NCI-H187 treated with DMSO at 0.1 percent for 48 hours (cell line): ENCODE measurements around the gene AP1S1.
A peak's percentile ranks its signal among the peaks of the same experiment; 100 is the strongest.
"Not testable (repeated sequence)": the region's sequence is repeated elsewhere in the genome, so short reads cannot be mapped to it uniquely, and the experiment has no call there.

ENCODE experiments used
- DNase-seq: peaks from one replicate; lab custom pipeline; 2025; lab: John Stamatoyannopoulos, UW

AP1S1 gene

DNA sequence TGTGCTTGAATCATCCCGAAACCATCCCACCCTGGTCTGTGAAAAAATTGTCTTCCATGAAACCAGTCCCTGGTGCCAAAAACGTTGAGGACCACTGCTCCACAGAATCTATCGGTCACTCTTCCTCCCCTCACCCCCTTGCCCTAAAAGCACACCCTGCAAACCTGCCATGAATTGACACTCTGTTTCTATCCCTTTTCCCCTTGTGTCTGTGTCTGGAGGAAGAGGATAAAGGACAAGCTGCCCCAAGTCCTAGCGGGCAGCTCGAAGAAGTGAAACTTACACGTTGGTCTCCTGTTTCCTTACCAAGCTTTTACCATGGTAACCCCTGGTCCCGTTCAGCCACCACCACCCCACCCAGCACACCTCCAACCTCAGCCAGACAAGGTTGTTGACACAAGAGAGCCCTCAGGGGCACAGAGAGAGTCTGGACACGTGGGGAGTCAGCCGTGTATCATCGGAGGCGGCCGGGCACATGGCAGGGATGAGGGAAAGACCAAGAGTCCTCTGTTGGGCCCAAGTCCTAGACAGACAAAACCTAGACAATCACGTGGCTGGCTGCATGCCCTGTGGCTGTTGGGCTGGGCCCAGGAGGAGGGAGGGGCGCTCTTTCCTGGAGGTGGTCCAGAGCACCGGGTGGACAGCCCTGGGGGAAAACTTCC, 28.2 kb upstream of the AP1S1 start:
- no peak for DNase-seq

DNA sequence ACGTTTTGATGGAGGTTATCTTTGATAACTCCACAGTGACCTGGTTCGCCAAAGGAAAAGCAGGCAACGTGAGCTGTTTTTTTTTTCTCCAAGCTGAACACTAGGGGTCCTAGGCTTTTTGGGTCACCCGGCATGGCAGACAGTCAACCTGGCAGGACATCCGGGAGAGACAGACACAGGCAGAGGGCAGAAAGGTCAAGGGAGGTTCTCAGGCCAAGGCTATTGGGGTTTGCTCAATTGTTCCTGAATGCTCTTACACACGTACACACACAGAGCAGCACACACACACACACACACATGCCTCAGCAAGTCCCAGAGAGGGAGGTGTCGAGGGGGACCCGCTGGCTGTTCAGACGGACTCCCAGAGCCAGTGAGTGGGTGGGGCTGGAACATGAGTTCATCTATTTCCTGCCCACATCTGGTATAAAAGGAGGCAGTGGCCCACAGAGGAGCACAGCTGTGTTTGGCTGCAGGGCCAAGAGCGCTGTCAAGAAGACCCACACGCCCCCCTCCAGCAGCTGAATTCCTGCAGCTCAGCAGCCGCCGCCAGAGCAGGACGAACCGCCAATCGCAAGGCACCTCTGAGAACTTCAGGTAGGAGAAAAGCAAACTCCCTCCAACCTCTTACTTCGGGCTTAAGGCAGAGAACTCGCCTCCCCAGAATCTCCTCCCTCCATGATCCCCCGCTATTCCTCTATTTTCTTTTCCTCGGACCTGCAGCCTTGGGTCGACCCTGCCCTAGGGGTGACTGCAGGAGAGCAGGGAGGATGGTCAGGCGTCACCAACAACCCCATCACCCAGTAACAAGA, 27.4 kb upstream of the AP1S1 start, which contains the start of gene SERPINE1:
SERPINE1 (plus strand) TSS at position 454 of the 809 bp plus-strand sequence. CDS start 1,290 bp downstream, outside the sequence.
- no peak for DNase-seq

DNA sequence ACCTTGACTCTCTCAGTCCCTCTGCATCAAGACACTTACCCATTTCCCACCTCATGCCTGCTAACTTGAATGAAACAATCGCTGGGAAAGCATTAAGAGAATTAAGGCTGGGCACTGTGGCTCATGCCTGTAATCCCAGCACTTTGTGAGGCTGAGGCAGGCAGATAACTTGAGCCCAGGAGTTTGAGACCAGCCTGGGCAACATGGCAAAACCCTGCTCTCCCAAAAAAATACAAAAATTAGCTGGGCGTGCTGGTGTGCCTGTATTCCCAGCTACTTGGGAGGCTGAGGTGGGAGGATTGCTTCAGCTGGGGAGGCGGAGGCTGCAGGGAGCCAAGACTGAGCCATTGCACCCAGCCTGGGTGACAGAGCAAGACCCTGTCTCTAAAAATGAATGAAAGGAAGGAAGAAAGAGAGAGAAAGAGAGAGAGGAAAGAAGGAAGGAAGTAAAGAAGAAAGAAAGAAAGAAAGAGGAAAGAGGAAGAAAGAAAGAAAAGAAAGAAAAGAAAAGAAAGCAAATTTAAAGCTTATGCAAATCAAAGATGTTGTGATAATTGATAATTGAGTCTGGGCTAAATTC, 26.7 kb upstream of the AP1S1 start:
- DNase-seq: no peak

DNA sequence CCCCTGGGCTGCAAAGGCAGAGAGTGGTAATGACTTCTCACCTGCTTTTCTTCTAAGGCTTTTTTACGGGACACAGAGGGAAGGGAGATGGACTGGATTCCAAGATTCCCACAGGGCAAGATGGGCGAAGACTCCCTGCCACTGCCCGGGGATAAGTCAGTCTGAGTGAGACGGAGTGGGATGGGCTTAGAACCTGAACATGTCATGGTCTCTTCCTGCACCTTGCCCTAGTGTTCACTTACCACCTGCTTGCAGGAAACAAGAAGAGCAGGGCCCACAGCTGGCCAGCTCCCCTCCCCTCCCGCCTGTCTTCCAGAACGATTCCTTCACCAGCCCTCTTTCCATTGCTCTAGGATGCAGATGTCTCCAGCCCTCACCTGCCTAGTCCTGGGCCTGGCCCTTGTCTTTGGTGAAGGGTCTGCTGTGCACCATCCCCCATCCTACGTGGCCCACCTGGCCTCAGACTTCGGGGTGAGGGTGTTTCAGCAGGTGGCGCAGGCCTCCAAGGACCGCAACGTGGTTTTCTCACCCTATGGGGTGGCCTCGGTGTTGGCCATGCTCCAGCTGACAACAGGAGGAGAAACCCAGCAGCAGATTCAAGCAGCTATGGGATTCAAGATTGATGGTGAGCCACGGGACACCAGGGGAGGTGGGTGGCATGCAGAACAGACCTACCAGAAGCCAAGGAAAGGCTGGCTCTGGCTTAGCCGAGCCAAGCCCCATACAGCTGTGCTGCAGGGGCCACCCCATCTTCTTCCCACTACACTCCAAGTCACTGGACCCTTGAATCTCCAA, 26.0 kb upstream of the AP1S1 start:
- no peak for DNase-seq

- DNase-seq: no peak
Measured at GRCh38 chr7:101129603-101130117, 24.6 kb upstream of the AP1S1 start.

- not testable (repeated sequence) for DNase-seq
Measured at GRCh38 chr7:101132626-101133600, 21.4 kb upstream of the AP1S1 start.

DNA sequence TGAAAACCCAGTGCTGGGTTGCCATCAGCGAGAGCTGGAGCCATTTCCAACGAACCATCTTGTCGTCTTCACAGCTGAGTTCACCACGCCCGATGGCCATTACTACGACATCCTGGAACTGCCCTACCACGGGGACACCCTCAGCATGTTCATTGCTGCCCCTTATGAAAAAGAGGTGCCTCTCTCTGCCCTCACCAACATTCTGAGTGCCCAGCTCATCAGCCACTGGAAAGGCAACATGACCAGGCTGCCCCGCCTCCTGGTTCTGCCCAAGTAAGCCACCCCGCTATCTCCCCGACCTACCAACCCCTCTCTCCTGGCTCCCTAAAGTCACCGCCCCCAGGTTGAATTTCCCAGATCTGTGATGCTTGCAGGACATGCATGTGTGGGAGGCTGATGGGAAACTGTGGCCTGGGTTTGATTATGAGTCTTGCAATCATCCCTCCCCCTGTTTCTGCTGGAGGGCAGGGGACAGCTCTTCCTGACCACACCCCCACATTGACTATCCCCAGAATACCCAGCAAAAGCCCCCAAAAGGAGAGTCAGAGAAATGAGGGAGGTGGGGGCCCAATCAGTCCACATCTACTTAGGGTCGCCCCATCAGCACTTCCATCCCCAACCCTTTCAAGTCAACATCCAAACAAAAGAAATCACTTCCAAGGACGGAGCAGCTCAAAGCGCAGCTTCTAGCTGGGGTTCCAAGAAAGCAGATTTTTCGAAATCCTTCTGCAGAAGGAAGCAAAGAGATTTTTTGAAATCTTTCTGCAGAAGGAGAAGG, 20.5 kb upstream of the AP1S1 start:
- DNase-seq: no peak

GRCh38 chr7:101134399-101134980, 19.8 kb upstream of the AP1S1 start:
- DNase-seq: no peak

- DNase-seq: no peak
Measured at GRCh38 chr7:101137651-101138212, 16.5 kb upstream of the AP1S1 start.

DNA sequence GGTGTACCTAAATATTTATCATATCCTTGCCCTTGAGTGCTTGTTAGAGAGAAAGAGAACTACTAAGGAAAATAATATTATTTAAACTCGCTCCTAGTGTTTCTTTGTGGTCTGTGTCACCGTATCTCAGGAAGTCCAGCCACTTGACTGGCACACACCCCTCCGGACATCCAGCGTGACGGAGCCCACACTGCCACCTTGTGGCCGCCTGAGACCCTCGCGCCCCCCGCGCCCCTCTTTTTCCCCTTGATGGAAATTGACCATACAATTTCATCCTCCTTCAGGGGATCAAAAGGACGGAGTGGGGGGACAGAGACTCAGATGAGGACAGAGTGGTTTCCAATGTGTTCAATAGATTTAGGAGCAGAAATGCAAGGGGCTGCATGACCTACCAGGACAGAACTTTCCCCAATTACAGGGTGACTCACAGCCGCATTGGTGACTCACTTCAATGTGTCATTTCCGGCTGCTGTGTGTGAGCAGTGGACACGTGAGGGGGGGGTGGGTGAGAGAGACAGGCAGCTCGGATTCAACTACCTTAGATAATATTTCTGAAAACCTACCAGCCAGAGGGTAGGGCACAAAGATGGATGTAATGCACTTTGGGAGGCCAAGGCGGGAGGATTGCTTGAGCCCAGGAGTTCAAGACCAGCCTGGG, 15.9 kb upstream of the AP1S1 start:
- DNase-seq: no peak

- peak; percentile 41 for DNase-seq
Measured at GRCh38 chr7:101140339-101140699, 14.0 kb upstream of the AP1S1 start.

- DNase-seq: no peak
Measured at GRCh38 chr7:101140746-101141382, 13.4 kb upstream of the AP1S1 start.

DNA sequence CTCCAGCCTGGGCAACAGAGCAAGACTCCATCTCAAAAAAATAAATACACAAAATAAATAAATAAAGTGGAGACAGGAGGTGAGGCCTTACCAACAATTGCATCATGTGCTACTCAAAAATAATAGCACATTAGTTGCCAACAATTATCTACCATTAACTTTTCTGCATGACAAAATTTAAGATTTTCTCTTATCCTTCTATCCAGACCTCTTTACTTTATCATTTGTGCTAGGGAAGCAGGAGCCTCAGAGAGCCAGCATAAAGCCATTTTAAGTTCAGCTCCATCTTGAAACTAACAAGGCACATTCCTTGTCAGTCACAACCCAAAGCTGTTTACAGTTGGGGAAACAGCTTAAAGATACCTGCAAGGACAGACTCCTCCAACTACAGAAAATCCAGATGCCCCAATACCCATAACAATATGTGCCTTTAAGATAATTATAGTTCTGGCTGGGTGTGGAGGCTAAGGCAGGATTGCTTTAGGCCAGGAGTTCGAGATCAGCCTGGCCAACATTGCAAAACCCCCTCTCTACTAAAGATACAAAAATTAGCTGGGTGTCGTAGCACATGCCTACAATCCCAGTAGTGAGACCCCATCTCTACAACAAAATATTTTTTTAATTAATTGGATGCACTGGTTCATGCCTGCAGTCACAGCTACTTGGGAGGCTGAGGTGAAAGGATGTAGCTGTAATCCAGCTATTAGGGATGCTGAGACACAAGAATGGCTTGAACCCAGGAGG, 2.2 kb upstream of the AP1S1 start:
- DNase-seq: no peak

- no peak for DNase-seq
Measured at GRCh38 chr7:101154693-101155102, 422 bp downstream of the AP1S1 start.

DNA sequence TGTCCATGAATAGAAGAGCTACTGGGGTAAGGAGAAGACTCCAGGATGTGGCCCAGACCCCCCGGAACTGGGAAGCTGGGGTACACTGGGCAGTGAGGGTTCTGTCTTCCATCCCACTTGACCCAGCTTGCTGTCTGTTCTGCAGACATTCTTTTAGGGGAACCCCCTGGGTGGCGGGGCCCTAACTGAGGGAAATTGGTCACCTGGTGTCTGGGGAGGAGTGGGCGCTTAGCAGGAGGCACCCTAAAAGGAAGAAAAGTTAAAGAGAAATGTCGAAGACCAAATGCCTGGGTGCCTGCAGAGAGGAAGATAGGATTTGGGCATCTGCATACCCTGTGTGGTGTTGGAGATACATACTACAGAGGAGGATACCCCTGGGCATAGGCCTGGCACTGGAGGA, 1.0 kb downstream of the AP1S1 start:
- DNase-seq: no peak

DNA sequence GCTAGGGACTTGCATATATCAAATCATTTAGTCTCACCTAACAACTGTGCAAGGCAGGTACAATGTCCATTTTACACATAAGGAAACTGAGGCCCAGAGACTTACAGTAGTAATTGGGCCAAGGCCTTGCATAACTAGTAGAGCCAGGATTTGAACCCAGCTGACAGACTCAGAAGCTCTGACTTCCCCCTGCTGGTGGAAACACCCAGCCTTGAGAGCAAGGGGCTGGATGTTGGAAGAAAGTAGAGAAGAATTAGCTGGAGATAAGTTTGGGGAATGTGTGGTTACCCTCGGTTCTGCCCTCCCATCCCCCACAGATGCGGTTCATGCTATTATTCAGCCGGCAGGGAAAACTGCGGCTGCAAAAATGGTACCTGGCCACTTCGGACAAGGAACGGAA, 2.0 kb downstream of the AP1S1 start:
- DNase-seq: no peak

GRCh38 chr7:101156866-101157589, 2.8 kb downstream of the AP1S1 start:
- no peak for DNase-seq
